Posterior vena cava (tissue), 2 donors: Measurements from ENCODE around the gene FTO. TPM values are rescaled to one million over a fixed set of nuclear protein-coding genes. Genes with fewer than 3 reads are reported as not detected.
"Not testable (repeated sequence)": the region's sequence is repeated elsewhere in the genome, so short reads cannot be mapped to it uniquely, and the experiment has no call there.

ENCODE experiments used
- DNase-seq: peaks from one replicate; pipeline ENCODE4 v3.0.0-alpha.2; 2020; ENCODE audit warnings: low spot score
- intact Hi-C, 2 donors: fragments of 100-400 bp; cut with DNase I; formaldehyde crosslinking; loops; one replicate each; pipeline versions ENCODE4 v1.14.1 to v1.14.2; 2022 to 2023
- total RNA-seq, 2 donors: library from RNA; stranded (reverse); fragmentation: NEBNext Ultra II Directional; extraction: Animal tissue kit (Norgen Biotek cat#: 25700); gene quantifications; one replicate each; pipeline ENCODE4 v1.2.1, GENCODE V29; 2021
- donor health status: DM: yes; HTN: yes; CAD: no.
- donor health status: DM: yes; HTN: yes; CAD: no.

FTO gene
- total RNA-seq, 2 donors from 2014 or later, result 77.7 to 98.0 TPM

DNA sequence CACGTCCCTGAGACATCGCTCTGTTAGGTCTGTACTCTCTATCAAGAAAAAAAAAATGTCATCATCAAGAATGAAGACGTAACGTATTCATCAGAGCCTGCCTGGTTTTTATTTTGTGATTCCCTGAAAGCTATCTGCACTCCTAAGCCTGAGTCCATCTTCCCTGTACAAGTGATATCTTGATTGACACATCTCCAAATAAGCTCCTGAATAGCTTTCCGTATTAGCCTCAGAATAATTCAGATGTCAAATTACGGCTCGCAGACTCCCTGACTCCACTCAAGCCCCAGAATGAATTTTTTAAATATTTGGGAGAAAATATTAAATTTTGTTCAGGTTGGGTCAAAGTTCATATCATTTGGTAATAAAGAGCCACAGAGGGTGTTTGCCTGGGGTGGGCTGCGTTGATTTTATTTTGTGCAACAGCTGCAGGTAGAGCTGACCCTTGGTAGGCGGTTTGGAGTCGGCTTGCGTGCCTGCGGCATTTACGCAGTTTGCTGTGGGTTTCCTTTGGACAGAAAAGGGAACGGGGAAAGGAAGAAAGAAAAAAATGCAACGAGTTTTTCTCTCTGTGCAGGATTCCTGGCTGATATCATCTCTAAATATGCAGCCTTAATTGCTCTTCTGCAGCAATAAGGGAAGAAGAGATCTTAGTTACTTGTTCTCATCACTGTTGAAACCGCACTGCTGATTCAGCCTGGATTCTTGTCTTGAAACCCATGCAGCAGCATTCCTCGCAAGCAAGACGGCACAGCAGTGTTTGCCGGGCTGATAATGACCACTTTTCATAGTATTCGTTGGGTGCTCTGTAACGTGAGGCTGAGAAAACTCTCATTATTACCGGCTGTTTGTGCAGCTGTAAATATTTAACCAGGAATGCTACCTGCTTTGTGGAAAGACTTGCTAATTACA is 467.9 kb downstream of the FTO start:
- DNase-seq, result no peak
- intact Hi-C loops, result no loop called here

DNA sequence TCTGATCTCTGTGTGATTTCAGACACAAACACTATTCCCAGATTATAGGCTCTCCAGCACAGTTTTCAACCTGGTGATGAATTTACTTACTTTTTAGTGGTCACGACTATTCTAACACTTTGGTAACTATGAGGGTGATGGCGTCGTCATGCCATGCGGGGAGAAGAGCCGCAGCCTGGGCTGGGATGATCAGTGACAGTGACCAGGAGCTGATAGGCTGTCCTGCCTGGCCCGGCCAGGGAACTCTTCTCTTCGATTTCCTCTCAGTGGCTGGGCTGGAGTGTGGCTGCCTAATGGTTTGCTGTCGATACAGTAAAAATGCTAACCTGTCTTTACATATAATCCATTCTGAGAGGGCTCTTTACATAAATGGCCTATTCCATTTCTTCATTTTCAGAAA is 469.5 kb downstream of the FTO start:
- intact Hi-C loops, result no loop called here

GRCh38 chr16:54174201-54174600 is 470.2 kb downstream of the FTO start:
- DNase-seq, result no peak
- intact Hi-C loops, result no loop called here

More for the DNA sequence above, 469.5 kb downstream of the FTO start:
- no peak for DNase-seq

- no peak for DNase-seq
- intact Hi-C loops, result no loop called here
These were observed 470.8 kb downstream of the FTO start for GRCh38 chr16:54174750-54175149.

- no peak for DNase-seq
- intact Hi-C loops, result no loop called here
These were observed 471.2 kb downstream of the FTO start for GRCh38 chr16:54175169-54175551.

- intact Hi-C loops, result no loop called here
- DNase-seq, result no peak
These were observed 471.8 kb downstream of the FTO start for GRCh38 chr16:54175552-54176375.

DNA sequence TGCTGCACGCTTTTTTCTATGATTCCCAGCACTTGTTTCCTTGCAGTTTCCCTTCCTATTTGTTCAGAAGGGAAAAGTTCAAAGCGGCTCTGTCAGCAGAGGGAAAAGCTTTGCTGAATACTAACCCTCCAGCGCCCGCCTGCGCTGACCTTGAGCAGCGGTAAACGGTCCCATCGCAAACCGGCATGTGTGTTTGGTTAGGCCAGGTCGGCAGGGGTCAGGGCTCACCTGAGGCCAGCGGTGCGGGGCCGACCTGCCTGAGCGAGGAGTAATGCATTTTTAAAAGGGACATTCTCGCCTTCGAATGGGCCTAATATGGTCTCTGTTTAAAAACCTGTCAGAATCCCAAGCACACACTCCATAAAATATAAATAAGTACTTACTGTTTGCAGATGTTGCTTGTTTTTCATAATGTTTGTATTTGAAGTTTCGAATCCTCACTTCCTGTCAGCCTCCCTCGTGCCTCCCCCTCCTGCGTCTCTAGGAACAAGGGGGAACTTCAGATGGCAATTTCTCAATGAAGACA is 472.5 kb downstream of the FTO start:
- DNase-seq, result no peak
- intact Hi-C loops, result no loop called here

DNA sequence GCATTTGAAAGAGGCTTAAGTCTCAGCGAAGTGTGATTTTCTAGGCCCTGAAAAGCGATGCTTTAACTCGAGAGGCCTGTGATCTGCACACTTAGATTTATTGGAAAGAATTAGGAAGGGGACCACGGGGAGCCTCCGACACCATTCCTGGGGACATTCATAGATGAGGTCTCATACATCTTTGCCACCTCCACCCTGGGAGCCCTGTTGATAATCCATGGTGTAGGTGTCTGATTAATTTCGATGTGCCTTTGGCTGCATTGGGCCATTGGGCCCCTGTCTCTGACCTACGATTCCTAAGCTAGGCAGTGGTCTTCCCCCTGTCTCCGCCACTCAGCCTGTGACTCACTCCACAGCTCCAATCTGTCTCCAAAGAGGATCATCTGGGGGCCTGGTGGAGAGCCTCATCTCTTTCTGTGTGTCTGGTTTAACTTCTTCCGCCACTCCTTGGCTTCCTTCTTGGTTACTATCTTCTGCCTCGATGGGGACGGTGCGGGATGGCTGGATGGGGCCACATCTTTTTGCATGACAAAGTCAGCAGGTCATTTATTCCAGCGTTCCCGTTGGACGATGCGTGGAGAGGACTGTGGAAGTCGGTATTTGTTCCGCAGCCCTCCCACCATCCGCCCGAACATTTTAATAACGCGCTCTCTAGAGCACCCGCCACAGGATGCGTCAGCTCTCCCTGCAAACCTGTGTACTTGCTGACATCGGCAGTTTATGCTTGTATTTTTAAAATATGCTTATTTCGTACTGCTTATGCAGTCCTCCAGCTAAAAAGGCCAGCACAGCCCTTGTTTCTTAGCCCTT is 473.3 kb downstream of the FTO start:
- no peak for DNase-seq
- intact Hi-C loops, result no loop called here

GRCh38 chr16:54177862-54178477 is 474.0 kb downstream of the FTO start:
- DNase-seq, result no peak
- intact Hi-C loops, result no loop called here

DNA sequence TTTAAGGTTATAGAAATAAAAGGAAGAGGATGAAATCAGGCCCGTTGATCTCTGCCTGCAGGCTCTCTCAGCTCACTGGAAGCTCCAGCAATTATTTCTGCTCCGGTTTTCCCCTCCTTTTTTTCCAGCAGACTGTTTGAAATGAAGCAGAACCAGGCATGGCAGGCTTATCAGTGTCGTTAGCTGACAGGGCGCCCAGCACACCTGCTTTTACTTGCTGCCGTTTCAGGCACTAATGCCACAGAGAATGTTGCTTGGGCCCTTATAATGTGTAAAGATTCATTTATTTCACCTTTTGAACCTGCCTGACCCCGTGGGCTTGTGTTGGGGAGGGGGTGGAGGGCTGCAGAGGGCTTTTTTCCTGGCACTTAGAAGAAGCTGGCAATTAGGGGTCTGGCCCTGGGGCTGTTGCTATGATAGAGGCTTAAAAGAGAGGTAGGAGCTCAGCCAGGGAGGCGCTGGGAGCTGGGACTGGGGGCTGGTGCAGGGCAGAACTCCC is 474.6 kb downstream of the FTO start:
- no peak for DNase-seq
- intact Hi-C loops, result no loop called here

GRCh38 chr16:54180421-54181359 is 476.7 kb downstream of the FTO start:
- intact Hi-C loops, result no loop called here
- DNase-seq, result no peak

- DNase-seq, intact Hi-C loops: not testable (repeated sequence)
These were observed 477.9 kb downstream of the FTO start for GRCh38 chr16:54181683-54182329.

- no peak for DNase-seq
- intact Hi-C loops, result no loop called here
These were observed 481.1 kb downstream of the FTO start for GRCh38 chr16:54185045-54185444.

GRCh38 chr16:54191163-54191562 is 487.2 kb downstream of the FTO start:
- no peak for DNase-seq
- intact Hi-C loops, result no loop called here

- intact Hi-C loops, result no loop called here
- no peak for DNase-seq
These were observed 487.6 kb downstream of the FTO start for GRCh38 chr16:54191592-54191991.

- intact Hi-C loops, result no loop called here
These were observed 489.2 kb downstream of the FTO start for GRCh38 chr16:54193013-54193664.

More at GRCh38 chr16:54193013-54193664, 489.2 kb downstream of the FTO start:
- no peak for DNase-seq
